A673 (cell line): ENCODE measurements around the gene ARHGAP26. TPM values are rescaled to one million over a fixed set of nuclear protein-coding genes. Genes with fewer than 3 reads are reported as not detected.

ENCODE experiments used
- BruUV-seq: library from RNA; stranded (reverse); fragments of 400-500 nt; replicated peaks from 2 replicates; lab custom pipeline; 2021; lab: Mats Ljungman, UMichigan
- CTCF ChIA-PET: fragments of 300-600 bp; sonication (Branson Sonifier 250); formaldehyde crosslinking; loops from one replicate; lab custom pipeline; 2022; ENCODE audit warnings: antibody characterized with exemption; lab: Charles Lee
- POLR2A ChIA-PET: fragments of 300-600 bp; sonication (Branson Sonifier 250); formaldehyde crosslinking; loops from one replicate; lab custom pipeline; 2022; ENCODE audit warnings: antibody characterized with exemption; ENCODE audit not compliant: low non-redundant PET; lab: Charles Lee
- DNase-seq: peaks from one replicate; pipeline ENCODE4 v3.0.0-alpha.2; 2015; ENCODE audit warnings: low spot score
- H3K27ac ChIP-seq: fragments of 200-600 bp; sonication (generic); 2 replicates; pipeline ENCODE4 v1.5.1; 2016; ENCODE audit warnings: mixed run types, low read depth, mild to moderate bottlenecking, mixed read lengths, antibody characterized with exemption, low read length; ENCODE audit not compliant: poor library complexity, severe bottlenecking
- H3K27me3 ChIP-seq: fragments of 200-600 bp; sonication (generic); replicated peaks from 2 replicates; pipeline ENCODE4 v1.6.1; 2017; ENCODE audit warnings: mixed run types, low read depth, mild to moderate bottlenecking, mixed read lengths, antibody characterized with exemption, low read length; ENCODE audit not compliant: insufficient read depth, poor library complexity
- H3K36me3 ChIP-seq: fragments of 200-600 bp; sonication (generic); 2 replicates; pipeline ENCODE4 v1.6.1; 2016; ENCODE audit warnings: mixed run types, mild to moderate bottlenecking, mixed read lengths, antibody characterized with exemption, low read length; ENCODE audit not compliant: insufficient read depth, poor library complexity, severe bottlenecking
- H3K4me1 ChIP-seq: fragments of 200-600 bp; sonication (generic); 2 replicates; pipeline ENCODE4 v1.6.1; 2017; ENCODE audit warnings: mixed run types, mild to moderate bottlenecking, mixed read lengths, antibody characterized with exemption, low read length; ENCODE audit not compliant: insufficient read depth, poor library complexity, severe bottlenecking
- H3K4me3 ChIP-seq: fragments of 200-600 bp; sonication (generic); 2 replicates; pipeline ENCODE4 v1.5.1; 2016; ENCODE audit warnings: low read depth, mixed run types, mild to moderate bottlenecking, mixed read lengths, low read length; ENCODE audit not compliant: poor library complexity, severe bottlenecking
- H3K9me3 ChIP-seq: fragments of 200-600 bp; sonication (generic); 2 replicates; pipeline ENCODE4 v1.6.1; 2016; ENCODE audit warnings: mixed run types, low read depth, mild to moderate bottlenecking, mixed read lengths, antibody characterized with exemption, low read length; ENCODE audit not compliant: poor library complexity, severe bottlenecking
- CTCF ChIP-seq: fragments of 300-800, 200-600 bp; sonication (generic); conservative IDR thresholded peaks from 2 replicates; pipeline ENCODE4 v1.5.1; 2017; ENCODE audit warnings: low read depth, mild to moderate bottlenecking, antibody characterized with exemption, low read length, moderate library complexity, mixed read lengths
- EZH2 ChIP-seq: fragments of 200-600 bp; sonication (generic); IDR thresholded peaks from 2 replicates; pipeline ENCODE4 v1.6.1; 2017; ENCODE audit warnings: borderline replicate concordance, low read depth, mild to moderate bottlenecking, mixed read lengths, antibody characterized with exemption, low read length; ENCODE audit not compliant: poor library complexity, severe bottlenecking
- intact Hi-C: fragments of 100-400 bp; cut with micrococcal nuclease; formaldehyde crosslinking; loops from one replicate; pipeline ENCODE4 v1.10.0; 2022; ENCODE audit not compliant: unreplicated experiment
- total RNA-seq: library from RNA; stranded (reverse); gene quantifications from 2 replicates; pipeline ENCODE4 v1.2.3, GENCODE V29; 2021

The ARHGAP26 gene
- total RNA-seq, 1 experiment from 2014 or later, result 25.5 TPM

- intact Hi-C loops, result no loop called here
- CTCF ChIA-PET, result no interaction called here
- no peaks in the 10 kb centered on the region for H3K36me3 ChIP-seq
Observed at GRCh38 chr5:143037071-143037470, 266.9 kb downstream of the ARHGAP26 start.

DNA sequence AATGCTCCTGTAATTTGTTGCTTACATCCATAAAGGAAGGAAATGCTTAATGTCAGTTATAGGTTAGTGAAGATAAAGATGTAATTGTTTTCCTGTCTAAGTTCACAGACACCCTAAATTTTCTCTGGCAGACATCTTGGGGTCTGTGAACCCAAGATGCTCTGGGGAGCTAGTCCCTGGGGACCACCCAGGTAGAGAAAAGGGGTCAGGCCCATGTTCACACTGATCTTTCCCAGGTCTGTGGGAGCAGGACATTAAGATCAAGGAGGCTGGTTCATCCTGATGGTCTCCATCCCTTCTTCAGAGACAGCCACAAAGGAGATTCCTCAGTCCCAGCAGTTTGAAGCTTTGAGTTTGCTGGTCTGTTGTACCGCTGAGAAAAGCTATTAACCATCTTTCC lies 267.5 kb downstream of the ARHGAP26 start:
- no peak overlapping the region for H3K4me3 ChIP-seq
- H3K27me3 ChIP-seq, result no peaks in the 10 kb centered on the region
- intact Hi-C loops, result no loop called here
- POLR2A ChIA-PET, result no interaction called here
- no peak overlapping the region for H3K27ac ChIP-seq
- no peak for DNase-seq
- H3K4me1 ChIP-seq, result peaks cover 9% of the 10 kb centered on the region
- no peaks in the 10 kb centered on the region for H3K9me3 ChIP-seq
- CTCF ChIA-PET, result no interaction called here
- TF ChIP-seq CTCF (no peak), EZH2 (no peak)
- H3K36me3 ChIP-seq, result no peaks in the 10 kb centered on the region
- no TSS peak for BruUV-seq

More at GRCh38 chr5:143037071-143037470, 266.9 kb downstream of the ARHGAP26 start:
- peaks cover 3% of the 10 kb centered on the region for H3K4me1 ChIP-seq
- BruUV-seq, result no TSS peak
- TF ChIP-seq CTCF (no peak), EZH2 (no peak)
- no peak overlapping the region for H3K27ac ChIP-seq
- POLR2A ChIA-PET, result no interaction called here
- no peaks in the 10 kb centered on the region for H3K27me3 ChIP-seq
- no peaks in the 10 kb centered on the region for H3K9me3 ChIP-seq
- H3K4me3 ChIP-seq, result no peak overlapping the region
- no peak for DNase-seq

DNA sequence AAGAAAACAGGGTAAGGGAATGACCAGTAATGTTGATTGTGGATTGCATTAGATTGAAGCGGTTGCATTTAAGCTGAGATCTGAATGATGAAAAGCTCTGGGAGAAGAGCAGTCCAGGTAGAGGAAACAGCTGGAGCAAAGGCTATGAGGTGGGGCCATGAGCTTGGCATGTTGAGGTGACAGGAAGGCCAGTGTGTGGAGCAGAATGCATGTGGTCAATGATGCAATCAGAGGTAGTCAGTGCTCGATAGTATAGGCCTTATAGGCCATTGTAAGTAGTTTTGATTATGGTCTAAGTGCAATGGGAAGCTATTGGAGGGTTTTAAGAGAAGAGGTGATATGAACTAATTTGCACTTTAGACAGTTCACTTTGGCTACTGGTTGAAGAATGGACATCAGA lies 270.4 kb downstream of the ARHGAP26 start:
- no peaks in the 10 kb centered on the region for H3K9me3 ChIP-seq
- intact Hi-C loops, result no loop called here
- ChIA-PET POLR2A (no interaction called here), CTCF (no interaction called here)
- no peak overlapping the region for H3K4me3 ChIP-seq
- no TSS peak for BruUV-seq
- TF ChIP-seq CTCF (no peak), EZH2 (no peak)
- H3K27me3 ChIP-seq, result no peaks in the 10 kb centered on the region
- no peak for DNase-seq
- no peaks in the 10 kb centered on the region for H3K36me3 ChIP-seq
- H3K4me1 ChIP-seq, result peaks cover 9% of the 10 kb centered on the region
- no peak overlapping the region for H3K27ac ChIP-seq
